Activated CD8-positive, alpha-beta memory T cell treated with anti-CD3 and anti-CD28 coated beads, Interleukin-2, amount 50 U/mL, for 4 hours (primary cell): ENCODE measurements around the gene GPSM3.
"Not testable (repeated sequence)": the region's sequence is repeated elsewhere in the genome, so short reads cannot be mapped to it uniquely, and the experiment has no call there.

Experiments
- DNase-seq: peaks from one replicate; pipeline ENCODE4 v3.0.0-alpha.2; 2020

Gene GPSM3

GRCh38 chr6:32200711-32201475, 8.4 kb upstream of the GPSM3 start:
- no peak for DNase-seq

GRCh38 chr6:32198866-32199265, 6.4 kb upstream of the GPSM3 start:
- no peak for DNase-seq

GRCh38 chr6:32198345-32198696, 5.9 kb upstream of the GPSM3 start:
- no peak for DNase-seq

- no peak for DNase-seq
Observed at GRCh38 chr6:32196682-32197616, 4.5 kb upstream of the GPSM3 start.

- DNase-seq = peak; percentile 59
Observed at GRCh38 chr6:32195902-32196681, 3.6 kb upstream of the GPSM3 start.

GRCh38 chr6:32195652-32195901, 3.1 kb upstream of the GPSM3 start:
- peak; percentile 100 for DNase-seq

GRCh38 chr6:32194825-32195651, 2.6 kb upstream of the GPSM3 start:
- no peak for DNase-seq

GRCh38 chr6:32194388-32194787, 1.9 kb upstream of the GPSM3 start:
- no peak for DNase-seq

GRCh38 chr6:32193096-32193495, 653 bp upstream of the GPSM3 start:
- not testable (repeated sequence) for DNase-seq

GRCh38 chr6:32191696-32192607, 491 bp downstream of the GPSM3 start:
- DNase-seq = no peak

- DNase-seq = no peak
Observed at GRCh38 chr6:32190911-32191677, 1.3 kb downstream of the GPSM3 start.

- peak; percentile 83 for DNase-seq
Observed at GRCh38 chr6:32190054-32190851, 2.2 kb downstream of the GPSM3 start, which contains the start of gene PBX2. PBX2 (minus strand) TSS chr6:32190202; CDS start chr6:32189915, 287 bp downstream.

- no peak for DNase-seq
Observed at GRCh38 chr6:32189742-32190053, 2.7 kb downstream of the GPSM3 start.

- no peak for DNase-seq
Observed at GRCh38 chr6:32189069-32189741, 3.2 kb downstream of the GPSM3 start.

GRCh38 chr6:32188381-32189068, 3.9 kb downstream of the GPSM3 start:
- no peak for DNase-seq

GRCh38 chr6:32187725-32188380, 4.6 kb downstream of the GPSM3 start:
- DNase-seq = not testable (repeated sequence)

GRCh38 chr6:32187009-32187709, 5.3 kb downstream of the GPSM3 start:
- no peak for DNase-seq
